Ascending aorta (tissue), 2 donors: ENCODE results near the gene POLR1B. TPM values are rescaled to one million over a fixed set of nuclear protein-coding genes. Genes with fewer than 3 reads are reported as not detected.
A peak's percentile ranks its signal among the peaks of the same experiment; 100 is the strongest.

ENCODE experiments used
- DNase-seq, 2 donors: peaks; one replicate each; pipeline ENCODE4 v3.0.0-alpha.2; 2019; ENCODE audit warnings: low spot score in 2 of 2
- H3K27ac ChIP-seq, 2 donors: fragments of 200-600 bp; sonication (generic); one replicate each; pipeline ENCODE4 v1.5.1; 2016 to 2017; ENCODE audit warnings: mild to moderate bottlenecking in 1 of 2
- H3K27me3 ChIP-seq: fragments of 200-600 bp; sonication (generic); one replicate; pipeline ENCODE4 v1.5.1; 2017
- H3K36me3 ChIP-seq, 2 donors: fragments of 200-600 bp; sonication (generic); one replicate each; pipeline ENCODE4 v1.5.1; 2016
- H3K4me1 ChIP-seq, 2 donors: fragments of 200-600 bp; sonication (generic); one replicate each; pipeline ENCODE4 v1.5.1; 2016 to 2017; ENCODE audit warnings: mild to moderate bottlenecking in 1 of 2
- H3K4me3 ChIP-seq, 2 donors: fragments of 200-600 bp; sonication (generic); one replicate each; pipeline ENCODE4 v1.5.1; 2016 to 2017; ENCODE audit warnings: mild to moderate bottlenecking in 1 of 2
- H3K9me3 ChIP-seq, 2 donors: fragments of 200-600 bp; sonication (generic); one replicate each; pipeline ENCODE4 v1.5.1; 2016
- CTCF ChIP-seq, 3 experiments: fragments of 200-600 bp in 2 of 3; fragments of 450-650 bp in 1 of 3; sonication (generic) in 2 of 3; IDR thresholded peaks; one replicate each; pipeline ENCODE4 v1.5.1; 2016 to 2019; ENCODE audit warnings: antibody characterized with exemption in 3 of 3, mild to moderate bottlenecking in 1 of 3, moderate library complexity in 1 of 3
- intact Hi-C: fragments of 100-400 bp; cut with DNase I; formaldehyde crosslinking; loops from one replicate; pipeline ENCODE4 v1.15.1; 2023
- total RNA-seq: library from RNA; depleted of rRNA; stranded (reverse); fragments of >200 nt; gene quantifications from one replicate; pipeline ENCODE4 v1.1.0, GENCODE V29; 2016

The POLR1B gene
- total RNA-seq, 1 donor from 2014 or later, result 3.6 TPM

- no peaks in the 10 kb centered on the region for H3K27me3 ChIP-seq
- no peaks in the 10 kb centered on the region for H3K9me3 ChIP-seq
- H3K36me3 ChIP-seq, result no peaks in the 10 kb centered on the region
- no peak overlapping the region for H3K4me3 ChIP-seq
- TF ChIP-seq CTCF (IDR thresholded peaks at IDR 0.05), result no peak
- peaks cover 0 to 15% of the 10 kb centered on the region in 2 donors for H3K4me1 ChIP-seq
- no peak overlapping the region for H3K27ac ChIP-seq
- intact Hi-C loops, result no loop called here
- DNase-seq, result peak in 1 of 2 donors; percentile 71
Measured at GRCh38 chr2:112623913-112624777, 81.9 kb downstream of the POLR1B start.

- Histone ChIP-seq H3K27me3 (no peaks in the 10 kb centered on the region), H3K9me3 (no peaks in the 10 kb centered on the region), H3K27ac (peak overlapping the region in 1 of 2 donors; percentile 88), H3K36me3 (no peaks in the 10 kb centered on the region), H3K4me1 (peaks cover 0 to 15% of the 10 kb centered on the region in 2 donors), H3K4me3 (no peak overlapping the region)
- no peak for TF ChIP-seq CTCF (IDR thresholded peaks at IDR 0.05)
- intact Hi-C loops, result loop anchor here (1.0 to 5.0 kb wide), 3 partner anchors 25 to 65 kb away; partner anchors contain the start of gene CHCHD5
- DNase-seq, result peak in 1 of 2 donors; percentile 57
Measured at GRCh38 chr2:112625474-112626114, 83.3 kb downstream of the POLR1B start.

- peak; percentile 68 to 85 (median 72) for TF ChIP-seq CTCF (IDR thresholded peaks at IDR 0.05)
- no peaks in the 10 kb centered on the region for H3K36me3 ChIP-seq
- H3K27ac ChIP-seq, result peak overlapping the region; percentile 86 to 88
- peak in 1 of 2 donors; percentile 78 for DNase-seq
- intact Hi-C loops, result loop anchor here (1.0 to 5.0 kb wide), 5 partner anchors 19 to 100 kb away; partner anchors contain the start of genes CHCHD5 and SLC20A1
- no peaks in the 10 kb centered on the region for H3K27me3 ChIP-seq
- H3K9me3 ChIP-seq, result no peaks in the 10 kb centered on the region
- peak overlapping the region; percentile 5 to 37 for H3K4me3 ChIP-seq
- peaks cover 0 to 15% of the 10 kb centered on the region in 2 donors for H3K4me1 ChIP-seq
Measured at GRCh38 chr2:112626604-112627059, 84.4 kb downstream of the POLR1B start.

Other genes with a start within 250 kb of the POLR1B start
- gene RGPD8, start 108.8 kb upstream of the POLR1B start, total RNA-seq, result 8.2 TPM
- 3.2 TPM for gene TTL, start 60.3 kb upstream of the POLR1B start, total RNA-seq
- 26.5 TPM for gene CHCHD5, start 42.1 kb downstream of the POLR1B start, total RNA-seq
- 18.4 TPM for gene SLC20A1, start 103.5 kb downstream of the POLR1B start, total RNA-seq
- not detected for gene NT5DC4, start 178.6 kb downstream of the POLR1B start, total RNA-seq
- not detected for gene CKAP2L, start 222.1 kb downstream of the POLR1B start, total RNA-seq
- gene IL1A, start 242.0 kb downstream of the POLR1B start, total RNA-seq, result not detected